ENCODE results near the gene OR10P1.
A peak's percentile ranks its signal among the peaks of the same experiment; 100 is the strongest.

Gene OR10P1

DNA sequence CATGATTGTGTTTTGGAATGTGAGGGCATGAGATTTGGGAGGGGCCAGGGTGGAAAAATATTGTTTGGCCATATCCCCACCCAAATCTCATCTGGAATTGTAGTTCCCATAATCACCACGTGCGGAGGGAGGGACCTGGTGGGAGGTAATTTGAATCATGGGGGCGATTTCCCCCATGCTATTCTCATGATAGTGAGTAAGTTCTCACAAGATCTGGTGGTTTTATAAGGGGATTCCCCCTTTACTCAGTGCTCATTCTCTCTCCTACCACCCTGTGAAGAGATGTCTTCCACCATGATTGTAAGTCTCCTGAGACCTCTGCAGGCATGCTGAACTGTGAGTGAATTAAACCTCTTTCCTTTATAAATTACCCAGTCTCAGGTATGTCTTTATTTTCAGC is 15.7 kb downstream of the OR10P1 start:
- no peak for DNase-seq (ENCODE audit: low read depth)

GRCh38 chr12:55653031-55653430 is 16.3 kb downstream of the OR10P1 start:
- DNase-seq (ENCODE audit: low read depth), result no peak

DNA sequence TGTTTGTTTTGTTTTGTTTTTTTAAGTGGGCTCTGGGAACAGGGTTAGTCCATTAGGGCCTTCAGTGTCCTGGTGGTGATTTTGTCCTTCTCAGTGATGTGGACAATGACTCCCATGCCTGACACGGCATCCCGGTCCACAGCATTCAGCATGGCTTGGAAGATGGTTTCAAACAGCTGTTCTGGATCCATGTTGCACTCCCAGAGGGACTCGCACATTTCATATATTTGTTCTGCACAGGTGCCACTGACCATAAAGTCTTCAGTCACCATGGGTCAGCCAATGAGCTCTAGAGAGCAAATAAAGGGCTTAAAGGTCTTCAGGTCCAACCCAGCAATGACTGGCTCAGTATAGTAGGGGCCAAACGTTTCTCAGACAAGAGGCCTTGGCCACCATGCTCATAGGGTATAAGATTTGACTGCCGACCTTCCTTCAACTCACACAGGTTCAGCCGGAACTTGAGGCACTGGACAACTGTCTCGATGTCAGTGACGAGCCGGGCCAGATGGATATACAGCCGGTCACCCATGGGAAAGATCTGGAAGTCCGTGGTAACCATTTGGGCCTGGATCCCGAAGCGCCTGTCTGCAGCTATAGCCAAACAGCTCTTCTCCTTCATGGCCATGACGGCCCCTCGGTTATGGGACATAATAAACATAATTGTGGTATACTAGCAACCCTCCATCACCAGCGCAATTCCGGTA is 18.0 kb downstream of the OR10P1 start:
- DNase-seq (ENCODE audit: low read depth), result no peak

- no peak for DNase-seq (ENCODE audit: low read depth)
These were observed 20.5 kb downstream of the OR10P1 start for GRCh38 chr12:55657212-55657611.

- no peak for DNase-seq (ENCODE audit: low read depth)
These were observed 21.5 kb downstream of the OR10P1 start for GRCh38 chr12:55658212-55658611.

DNA sequence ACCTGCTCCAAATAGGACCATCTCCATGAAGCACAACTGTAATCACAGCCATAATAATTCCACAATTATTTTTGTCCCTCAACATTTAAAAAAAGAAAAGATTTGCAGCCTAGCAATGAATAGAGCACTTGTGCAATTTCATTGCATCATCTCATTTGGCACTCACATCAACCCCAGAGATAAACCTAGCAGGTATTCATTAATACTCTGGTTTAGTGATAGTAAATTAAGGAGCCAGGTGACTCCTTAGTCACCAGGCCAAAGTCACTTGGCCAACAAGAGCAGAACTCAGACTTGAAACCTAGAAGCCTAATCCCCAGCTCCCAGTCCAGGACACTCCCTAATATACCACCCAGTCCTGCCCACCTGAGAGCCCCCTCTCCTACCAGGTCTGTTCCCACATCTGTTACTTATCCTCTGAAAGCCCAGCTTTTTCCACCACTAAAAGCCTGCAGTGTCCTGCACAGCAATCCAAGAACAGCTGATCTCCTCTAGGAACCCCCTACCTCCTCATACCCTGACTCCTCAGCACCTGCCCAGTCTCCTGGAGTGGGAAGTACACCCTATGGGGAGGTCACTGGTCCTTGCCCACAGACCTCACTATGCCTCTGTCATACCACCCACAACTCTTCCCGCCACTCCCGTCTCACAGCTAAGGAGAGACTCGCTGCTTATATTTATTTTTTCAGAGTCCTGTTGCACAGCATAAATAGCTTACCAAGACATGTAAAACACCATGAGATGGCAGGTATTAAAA is 22.1 kb downstream of the OR10P1 start:
- DNase-seq (ENCODE audit: low read depth), result no peak

GRCh38 chr12:55659486-55660385 is 23.0 kb downstream of the OR10P1 start:
- peak; percentile 18 for DNase-seq (ENCODE audit: low read depth)

DNA sequence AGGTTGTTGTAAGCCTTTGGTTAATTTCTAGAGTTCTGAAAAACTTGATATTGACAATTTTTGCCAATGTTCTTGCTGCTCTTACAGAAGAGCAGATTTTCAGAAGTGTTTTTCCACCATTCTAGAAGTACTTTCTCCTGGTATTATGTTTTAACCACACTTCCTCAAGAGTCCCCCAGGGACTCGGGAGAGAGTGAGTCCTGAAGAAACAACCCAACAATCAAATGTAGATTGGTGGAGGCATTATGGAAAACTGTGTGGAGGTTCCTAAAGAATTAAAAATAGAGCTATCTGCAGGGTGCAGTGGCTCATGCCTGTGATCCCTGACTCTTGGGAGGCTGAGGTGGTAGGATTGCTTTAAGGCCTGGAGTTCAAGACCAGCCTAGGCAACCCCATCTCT is 26.7 kb downstream of the OR10P1 start:
- peak; percentile 53 for DNase-seq (ENCODE audit: low read depth)

GRCh38 chr12:55664826-55665225 is 28.1 kb downstream of the OR10P1 start:
- DNase-seq (ENCODE audit: low read depth), result no peak

- DNase-seq (ENCODE audit: low read depth), result no peak
These were observed 29.8 kb downstream of the OR10P1 start for GRCh38 chr12:55666508-55666907.

GRCh38 chr12:55670276-55670675 is 33.6 kb downstream of the OR10P1 start:
- no peak for DNase-seq (ENCODE audit: low read depth)

GRCh38 chr12:55671746-55672145 is 35.1 kb downstream of the OR10P1 start:
- DNase-seq (ENCODE audit: low read depth), result no peak

- DNase-seq (ENCODE audit: low read depth), result no peak
These were observed 36.9 kb downstream of the OR10P1 start for GRCh38 chr12:55673638-55674037.

GRCh38 chr12:55675666-55676065 is 39.0 kb downstream of the OR10P1 start:
- no peak for DNase-seq (ENCODE audit: low read depth)

DNA sequence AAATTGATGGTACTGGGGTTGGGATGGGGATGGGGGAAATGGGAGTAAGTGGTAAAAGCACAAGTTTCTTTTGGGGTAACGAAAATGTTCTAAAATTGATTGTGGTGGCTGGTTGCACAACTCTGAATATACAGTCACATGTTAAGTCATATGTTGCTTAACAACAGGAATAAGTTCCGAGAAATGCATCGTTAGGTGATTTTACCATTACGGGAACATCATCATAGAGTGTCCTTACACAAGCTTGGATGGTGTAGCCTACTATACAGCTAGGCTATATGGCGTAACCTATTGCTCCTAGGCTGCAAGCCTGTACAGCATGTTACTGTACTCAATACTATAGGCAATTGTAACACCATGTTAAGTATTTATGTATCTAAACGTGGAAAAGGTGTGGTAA is 40.0 kb downstream of the OR10P1 start:
- DNase-seq (ENCODE audit: low read depth), result no peak

- DNase-seq (ENCODE audit: low read depth), result no peak
These were observed 43.0 kb downstream of the OR10P1 start for GRCh38 chr12:55679691-55680090.

DNA sequence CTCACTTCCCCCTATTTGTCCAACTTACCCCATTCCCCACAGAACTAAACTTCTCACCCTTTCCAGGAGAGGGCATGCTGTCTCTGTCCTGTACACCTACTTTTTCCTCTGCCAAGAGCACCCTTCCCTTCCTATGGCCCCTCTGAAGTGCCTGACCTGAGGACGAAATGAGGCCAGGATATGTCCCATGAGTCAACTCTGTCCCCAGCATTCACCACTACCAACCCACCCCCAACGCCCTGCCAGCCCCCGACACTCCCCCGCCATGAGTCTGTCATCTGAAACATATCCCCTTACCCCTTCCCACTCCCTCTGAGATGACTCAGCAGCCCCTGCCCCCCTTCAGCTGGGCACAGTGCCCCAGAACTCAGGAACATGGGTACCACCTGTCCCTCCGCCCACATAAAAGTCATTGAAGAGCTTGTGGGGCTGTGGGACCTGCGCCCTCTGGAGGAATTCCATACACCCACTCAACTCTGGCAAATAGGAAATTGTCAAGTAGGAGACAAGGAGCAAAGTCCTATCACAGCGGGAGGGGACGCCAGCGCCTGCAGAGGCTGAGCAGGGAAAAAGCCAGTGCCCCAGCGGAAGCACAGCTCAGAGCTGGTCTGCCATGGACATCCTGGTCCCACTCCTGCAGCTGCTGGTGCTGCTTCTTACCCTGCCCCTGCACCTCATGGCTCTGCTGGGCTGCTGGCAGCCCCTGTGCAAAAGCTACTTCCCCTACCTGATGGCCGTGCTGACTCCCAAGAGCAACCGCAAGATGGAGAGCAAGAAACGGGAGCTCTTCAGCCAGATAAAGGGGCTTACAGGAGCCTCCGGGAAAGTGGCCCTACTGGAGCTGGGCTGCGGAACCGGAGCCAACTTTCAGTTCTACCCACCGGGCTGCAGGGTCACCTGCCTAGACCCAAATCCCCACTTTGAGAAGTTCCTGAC is 44.7 kb downstream of the OR10P1 start:
- DNase-seq (ENCODE audit: low read depth), result peak; percentile 28

DNA sequence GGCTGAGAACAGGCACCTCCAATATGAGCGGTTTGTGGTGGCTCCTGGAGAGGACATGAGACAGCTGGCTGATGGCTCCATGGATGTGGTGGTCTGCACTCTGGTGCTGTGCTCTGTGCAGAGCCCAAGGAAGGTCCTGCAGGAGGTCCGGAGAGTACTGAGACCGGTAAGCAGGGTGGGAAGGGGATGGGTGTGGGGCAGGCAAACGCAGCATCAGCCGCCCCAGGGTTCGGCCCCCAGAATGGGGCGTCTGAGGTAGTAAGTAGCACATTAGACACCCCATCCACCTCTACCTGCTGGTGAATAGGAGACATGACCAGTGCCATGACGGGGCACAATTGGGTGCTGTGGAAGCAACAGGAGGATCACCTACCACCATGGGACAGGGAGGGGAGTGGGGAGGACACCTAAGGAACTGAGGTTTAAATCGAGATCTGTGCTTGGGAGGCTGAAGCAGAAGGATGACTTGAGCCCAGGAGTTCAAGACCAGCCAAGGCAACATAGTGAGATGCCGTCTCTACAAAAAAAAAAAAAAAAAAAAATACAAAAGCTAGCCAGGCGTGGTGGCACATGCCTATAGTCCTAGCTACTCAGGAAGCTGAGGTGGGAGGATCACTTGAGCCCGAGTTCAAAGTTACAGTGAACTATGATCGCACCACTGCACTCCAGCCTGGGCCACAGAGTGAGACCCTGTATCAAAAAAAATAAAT is 45.5 kb downstream of the OR10P1 start:
- no peak for DNase-seq (ENCODE audit: low read depth)

GRCh38 chr12:55683676-55684075 is 47.0 kb downstream of the OR10P1 start:
- no peak for DNase-seq (ENCODE audit: low read depth)

GRCh38 chr12:55684761-55685370 is 48.2 kb downstream of the OR10P1 start:
- no peak for DNase-seq (ENCODE audit: low read depth)
